RWPE2 (cell line): ENCODE data around the gene ASB8.
"Not testable (repeated sequence)": the region's sequence is repeated elsewhere in the genome, so short reads cannot be mapped to it uniquely, and the experiment has no call there.

Experiments
- ATAC-seq: fragments of 200-7000 bp; cut with Tn5 transposase; 3 replicates; pipeline ENCODE4 v1.9.1; 2021; ENCODE audit warnings: low read depth
- DNase-seq: peaks from one replicate; pipeline ENCODE4 v3.0.0-alpha.2; 2020; ENCODE audit warnings: low spot score
- H3K27ac ChIP-seq: fragments of 450-650 bp; 2 replicates; pipeline ENCODE4 v1.5.1; 2017; ENCODE audit warnings: mild to moderate bottlenecking; ENCODE audit not compliant: poor library complexity, severe bottlenecking
- H3K27me3 ChIP-seq: fragments of 250-450 bp; sonication (Bioruptor Pico); 2 replicates; pipeline ENCODE4 v1.5.1; 2021; ENCODE audit warnings: mild to moderate bottlenecking, moderate library complexity; ENCODE audit not compliant: insufficient read depth, poor library complexity, severe bottlenecking
- H3K36me3 ChIP-seq: fragments of 250-450 bp; sonication (Bioruptor Pico); 2 replicates; pipeline ENCODE4 v1.5.1; 2020; ENCODE audit warnings: low read depth, mild to moderate bottlenecking, moderate library complexity
- H3K4me1 ChIP-seq: fragments of 250-450 bp; sonication (Bioruptor Pico); 2 replicates; pipeline ENCODE4 v1.5.1; 2021; ENCODE audit warnings: mild to moderate bottlenecking, moderate library complexity; ENCODE audit not compliant: insufficient read depth, poor library complexity, severe bottlenecking
- H3K4me3 ChIP-seq: fragments of 250-450 bp; sonication (Bioruptor Pico); 2 replicates; pipeline ENCODE4 v1.5.1; 2021; ENCODE audit warnings: mild to moderate bottlenecking, moderate library complexity; ENCODE audit not compliant: severe bottlenecking
- H3K9me3 ChIP-seq: fragments of 250-450 bp; sonication (Bioruptor Pico); 2 replicates; pipeline ENCODE4 v1.5.1; 2021; ENCODE audit warnings: mild to moderate bottlenecking, moderate library complexity; ENCODE audit not compliant: severe bottlenecking
- CTCF ChIP-seq: fragments of 450-650 bp; IDR thresholded peaks from one replicate; pipeline ENCODE4 v1.5.1; 2017; ENCODE audit warnings: mild to moderate bottlenecking, moderate library complexity; ENCODE audit not compliant: poor library complexity, severe bottlenecking

The ASB8 gene

GRCh38 chr12:48119078-48119833 is 38.1 kb downstream of the ASB8 start, which contains the start of gene PFKM:
TSS of gene PFKM (plus strand) at chr12:48119364. CDS start at chr12:48122775, 3,411 bp downstream.
- H3K27ac ChIP-seq: peak within 1 kb of the TSS; percentile 20
- peak within 1 kb of the TSS; percentile 60 for H3K4me3 ChIP-seq
- peaks cover 20% of the 10 kb centered on the region for H3K36me3 ChIP-seq
- DNase-seq (peak; percentile 80), ATAC-seq (peak; percentile 99)
- no peaks in the 10 kb centered on the region for H3K9me3 ChIP-seq
- TF ChIP-seq CTCF: no peak
- H3K27me3 ChIP-seq: no peaks in the 10 kb centered on the region
- peaks cover 3% of the 10 kb centered on the region for H3K4me1 ChIP-seq

- no peak for DNase-seq
- H3K4me3 ChIP-seq: peak overlapping the region; percentile 60
- no peak overlapping the region for H3K27ac ChIP-seq
- H3K27me3 ChIP-seq: no peaks in the 10 kb centered on the region
- H3K9me3 ChIP-seq: no peaks in the 10 kb centered on the region
- peaks cover 3% of the 10 kb centered on the region for H3K4me1 ChIP-seq
- peaks cover 11% of the 10 kb centered on the region for H3K36me3 ChIP-seq
- no peak for ATAC-seq
- TF ChIP-seq CTCF: no peak
Observed at GRCh38 chr12:48118284-48118871, 38.9 kb downstream of the ASB8 start.

GRCh38 chr12:48115957-48116356 is 41.4 kb downstream of the ASB8 start:
- no peak for DNase-seq
- no peak for ATAC-seq
- Histone ChIP-seq H3K36me3 (no peaks in the 10 kb centered on the region), H3K27me3 (no peaks in the 10 kb centered on the region), H3K4me3 (no peak overlapping the region), H3K9me3 (no peaks in the 10 kb centered on the region), H3K27ac (no peak overlapping the region), H3K4me1 (peaks cover 3% of the 10 kb centered on the region)
- TF ChIP-seq CTCF: no peak

- H3K4me1 ChIP-seq, H3K36me3 ChIP-seq, DNase-seq, ATAC-seq, H3K4me3 ChIP-seq, H3K9me3 ChIP-seq, H3K27ac ChIP-seq, H3K27me3 ChIP-seq: not testable (repeated sequence)
Observed at GRCh38 chr12:48111312-48111693, 46.0 kb downstream of the ASB8 start.

- DNase-seq: no peak
- H3K27ac ChIP-seq: no peak overlapping the region
- H3K36me3 ChIP-seq: no peaks in the 10 kb centered on the region
- H3K9me3 ChIP-seq: no peaks in the 10 kb centered on the region
- H3K4me3 ChIP-seq: no peak overlapping the region
- H3K4me1 ChIP-seq: peaks cover 7% of the 10 kb centered on the region
- TF ChIP-seq CTCF: no peak
- no peaks in the 10 kb centered on the region for H3K27me3 ChIP-seq
- ATAC-seq: no peak
Observed at GRCh38 chr12:48110691-48111311, 46.5 kb downstream of the ASB8 start.
